Stimulated activated naive CD4-positive, alpha-beta T cell treated with Interleukin-2 at 50 U/mL for 16 hours (primary cell): ENCODE data around the gene PRKCA.
"Not testable (repeated sequence)": the region's sequence is repeated elsewhere in the genome, so short reads cannot be mapped to it uniquely, and the experiment has no call there.

ENCODE experiments used
- DNase-seq: peaks from one replicate; lab custom pipeline; 2025; lab: John Stamatoyannopoulos, UW

Gene PRKCA

GRCh38 chr17:66290101-66290722 is 12.2 kb upstream of the PRKCA start:
- no peak for DNase-seq

GRCh38 chr17:66292353-66292752 is 10.1 kb upstream of the PRKCA start:
- DNase-seq = no peak

GRCh38 chr17:66296289-66296725 is 6.1 kb upstream of the PRKCA start:
- no peak for DNase-seq

- DNase-seq = not testable (repeated sequence)
Measured at GRCh38 chr17:66297443-66297842, 5.0 kb upstream of the PRKCA start.

GRCh38 chr17:66299711-66300110 is 2.7 kb upstream of the PRKCA start:
- DNase-seq = no peak

- no peak for DNase-seq
Measured at GRCh38 chr17:66300956-66301355, 1.5 kb upstream of the PRKCA start.

GRCh38 chr17:66301367-66301863 is 998 bp upstream of the PRKCA start:
- DNase-seq = no peak

- DNase-seq = peak; percentile 50
Measured at GRCh38 chr17:66302761-66303626, 581 bp downstream of the PRKCA start.

- no peak for DNase-seq
Measured at GRCh38 chr17:66304304-66305174, 2.1 kb downstream of the PRKCA start.

- DNase-seq = no peak
Measured at GRCh38 chr17:66306446-66306845, 4.0 kb downstream of the PRKCA start.

- no peak for DNase-seq
Measured at GRCh38 chr17:66307257-66307656, 4.8 kb downstream of the PRKCA start.

GRCh38 chr17:66308856-66309255 is 6.4 kb downstream of the PRKCA start:
- DNase-seq = no peak

- no peak for DNase-seq
Measured at GRCh38 chr17:66309793-66310192, 7.4 kb downstream of the PRKCA start.

- no peak for DNase-seq
Measured at GRCh38 chr17:66310528-66311148, 8.2 kb downstream of the PRKCA start.

- DNase-seq = no peak
Measured at GRCh38 chr17:66312912-66313311, 10.5 kb downstream of the PRKCA start.

GRCh38 chr17:66313325-66313724 is 10.9 kb downstream of the PRKCA start:
- no peak for DNase-seq

- DNase-seq = peak; percentile 25
Measured at GRCh38 chr17:66313995-66314659, 11.7 kb downstream of the PRKCA start.

GRCh38 chr17:66317629-66318028 is 15.2 kb downstream of the PRKCA start:
- DNase-seq = no peak

- DNase-seq = no peak
Measured at GRCh38 chr17:66319226-66319625, 16.8 kb downstream of the PRKCA start.

- no peak for DNase-seq
Measured at GRCh38 chr17:66322764-66323163, 20.4 kb downstream of the PRKCA start.

GRCh38 chr17:66324381-66325004 is 22.1 kb downstream of the PRKCA start:
- DNase-seq = not testable (repeated sequence)
